ENCODE measurements around the gene IL17F.

GRCh38 chr6:52276130-52276529 lies 31.8 kb upstream of the IL17F start:
- TF ChIP-seq CTCF (IDR thresholded peaks at IDR 0.05; ENCODE audit: low read depth, low read length) (no peak), POLR2A (IDR thresholded peaks at IDR 0.05; ENCODE audit: extremely low read depth, insufficient read length) (no peak), MYC (IDR thresholded peaks at IDR 0.05; ENCODE audit: low read depth, low read length) (no peak)
